Measurements from ENCODE around the gene NOTCH4.
"Not testable (repeated sequence)": the region's sequence is repeated elsewhere in the genome, so short reads cannot be mapped to it uniquely, and the experiment has no call there.

The NOTCH4 gene

DNA sequence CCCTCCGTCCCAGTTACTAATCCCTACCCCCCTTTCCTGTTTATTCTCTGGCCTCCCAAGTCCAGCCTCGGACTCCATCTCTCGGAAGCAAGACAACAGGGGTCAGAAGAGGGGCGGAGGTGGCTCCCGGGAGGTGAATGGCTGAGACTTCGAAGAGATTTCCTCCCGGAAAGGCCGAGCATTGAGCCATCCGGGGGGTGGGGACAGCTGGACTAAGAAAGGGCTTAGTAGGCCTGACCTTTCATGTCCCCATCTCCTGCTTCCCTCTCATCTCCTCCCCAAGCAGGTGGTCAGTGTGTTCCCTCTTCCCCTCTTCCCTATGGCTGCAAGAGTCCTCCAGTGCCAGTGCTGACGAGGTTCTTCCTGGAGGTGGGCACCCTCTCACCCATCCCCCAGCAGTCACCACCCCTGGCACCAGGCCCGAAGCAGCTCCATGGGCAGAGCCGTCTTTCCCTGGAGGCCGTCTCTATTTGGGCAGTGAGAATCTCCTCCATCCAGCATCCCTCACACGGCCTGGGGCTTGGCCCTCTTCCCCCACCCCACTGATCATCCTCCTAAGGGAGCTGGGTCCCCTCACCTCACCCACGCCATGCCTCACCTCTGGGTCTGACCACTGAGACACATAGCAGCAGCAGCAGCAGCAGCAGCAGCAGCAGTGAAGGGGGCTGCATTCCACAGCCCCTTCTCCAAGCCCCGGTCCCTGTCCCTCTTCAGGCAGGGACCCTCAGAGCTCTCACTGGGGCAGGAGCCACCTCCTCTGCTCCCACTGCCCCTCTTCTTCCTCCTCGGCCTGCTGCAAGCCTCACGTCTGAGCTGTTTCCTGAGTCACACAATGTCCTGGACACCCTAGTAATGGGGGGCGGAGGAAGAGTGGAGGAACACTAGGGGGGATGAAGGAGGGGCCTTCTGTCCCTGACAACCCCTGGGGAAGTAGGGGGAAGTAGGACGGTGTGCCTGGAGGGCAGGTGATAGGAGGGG lies at the start of gene NOTCH4:
TSS of gene NOTCH4 (minus strand) at position 810 of the 978 bp plus-strand sequence. CDS start at position 671, 139 bp downstream.
- Histone ChIP-seq H3K4me1 (peaks cover 9% of the 10 kb centered on the region; the same call in 1 of the 2 replicates), H3K27ac (no peak within 1 kb of the TSS), H3K27me3 (no peaks in the 10 kb centered on the region), H3K9ac (no peak within 1 kb of the TSS), H3K9me3 (no peaks in the 10 kb centered on the region), H3K36me3 (no peaks in the 10 kb centered on the region), H3K4me3 (no peak within 1 kb of the TSS), H4K20me1 (no peaks in the 10 kb centered on the region), H3K4me2 (no peak within 1 kb of the TSS)
- TF ChIP-seq Cebpa-rat (IDR thresholded peaks at IDR 0.05) = no peak

DNA sequence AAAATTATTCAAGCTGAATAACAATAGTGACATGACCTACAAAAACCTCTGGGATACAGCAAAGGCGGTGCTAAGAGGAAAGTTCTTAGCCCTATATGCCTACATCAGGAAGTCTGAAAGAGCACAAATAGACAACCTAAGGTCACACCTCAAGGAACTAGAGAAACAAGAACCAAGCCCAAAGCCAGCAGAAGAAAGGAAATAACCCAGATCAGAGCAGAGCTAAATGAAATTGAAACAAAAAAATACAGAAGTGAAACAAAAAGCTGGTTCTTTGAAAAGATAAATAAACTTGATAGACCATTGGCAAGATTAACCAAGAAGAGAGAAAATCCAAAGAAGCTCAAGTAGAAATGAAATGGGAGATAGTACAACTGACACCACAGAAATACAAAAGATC lies 47.6 kb upstream of the NOTCH4 start:
- peak overlapping the region; percentile 47 for H3K4me2 ChIP-seq

DNA sequence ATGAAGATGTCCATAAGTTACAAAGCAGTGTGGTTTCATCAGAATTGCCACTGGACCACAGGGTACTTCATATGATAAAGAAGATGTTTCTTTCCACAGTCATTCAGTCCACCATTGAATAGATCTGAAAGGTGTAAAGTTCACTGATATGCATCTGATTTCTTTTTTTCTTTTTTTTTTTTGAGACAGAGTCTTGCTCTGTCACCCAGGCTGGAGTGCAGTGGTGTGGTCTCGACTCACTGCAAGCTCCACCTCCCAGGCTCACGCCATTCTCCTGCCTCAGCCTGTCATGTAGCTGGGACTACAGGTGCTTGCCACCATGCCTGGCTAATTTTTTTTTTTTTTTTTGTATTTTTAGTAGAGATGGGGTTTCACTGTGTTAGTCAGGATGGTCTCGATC lies 44.6 kb upstream of the NOTCH4 start:
- not testable (repeated sequence) for H3K36me3 ChIP-seq, H3K4me2 ChIP-seq, H3K27me3 ChIP-seq, H3K9me3 ChIP-seq, H3K9ac ChIP-seq, H4K20me1 ChIP-seq, H3K4me3 ChIP-seq, H3K27ac ChIP-seq
- H3K4me1 ChIP-seq = peaks cover 15% of the 10 kb centered on the region

More for the DNA sequence above, 47.6 kb upstream of the NOTCH4 start:
- no peak overlapping the region for H3K27ac ChIP-seq
- H3K36me3 ChIP-seq = no peaks in the 10 kb centered on the region
- no peak for TF ChIP-seq Cebpa-rat (IDR thresholded peaks at IDR 0.05)
- H3K9ac ChIP-seq = no peak overlapping the region
- H4K20me1 ChIP-seq = no peaks in the 10 kb centered on the region
- H3K4me3 ChIP-seq = no peak overlapping the region
- H3K9me3 ChIP-seq = no peaks in the 10 kb centered on the region
- no peaks in the 10 kb centered on the region for H3K27me3 ChIP-seq
- peaks cover 15% of the 10 kb centered on the region for H3K4me1 ChIP-seq

DNA sequence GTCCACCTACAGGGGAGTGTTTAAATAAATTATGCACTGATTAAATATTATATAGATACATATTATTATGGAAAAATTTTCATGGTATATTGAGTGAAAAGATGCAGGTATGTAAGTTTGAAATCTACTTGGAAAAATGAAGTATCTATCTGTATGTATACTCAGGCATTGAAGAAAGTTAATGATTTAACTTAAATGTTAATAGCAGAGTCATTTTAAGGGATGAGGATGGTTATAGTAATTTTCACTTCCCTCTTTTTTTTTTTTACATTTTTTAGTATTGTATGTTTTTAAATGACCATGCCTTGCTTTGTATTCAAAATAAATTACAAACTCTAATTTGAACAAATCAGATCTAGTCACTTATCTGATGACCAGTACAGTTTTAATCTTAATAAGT lies 43.2 kb upstream of the NOTCH4 start:
- Histone ChIP-seq H3K4me3 (no peak overlapping the region), H3K27me3 (no peaks in the 10 kb centered on the region), H3K9me3 (no peaks in the 10 kb centered on the region), H3K4me2 (no peak overlapping the region), H3K9ac (no peak overlapping the region), H3K27ac (no peak overlapping the region), H3K36me3 (no peaks in the 10 kb centered on the region), H3K4me1 (peaks cover 15% of the 10 kb centered on the region), H4K20me1 (no peaks in the 10 kb centered on the region)
- TF ChIP-seq Cebpa-rat (IDR thresholded peaks at IDR 0.05) = no peak

DNA sequence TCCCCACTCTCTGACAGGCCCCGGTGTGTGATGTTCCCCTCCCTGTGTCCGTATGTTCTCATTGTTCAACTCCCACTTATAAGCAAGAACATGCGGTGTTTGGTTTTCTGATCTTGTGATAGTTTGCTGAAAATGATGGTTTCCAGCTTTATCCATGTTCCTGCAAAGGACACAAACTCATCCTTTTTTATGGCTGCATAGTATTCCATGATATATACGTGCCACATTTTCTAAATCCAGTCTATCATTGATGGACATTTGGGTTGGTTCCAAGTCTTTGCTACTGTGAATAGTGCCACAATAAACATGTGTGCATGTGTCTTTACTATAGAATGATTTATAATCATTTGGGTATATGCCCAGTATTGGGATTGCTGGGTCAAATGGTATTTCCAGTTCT lies 33.4 kb upstream of the NOTCH4 start:
- peaks cover 14% of the 10 kb centered on the region for H3K9me3 ChIP-seq
- H3K4me1 ChIP-seq, H3K4me2 ChIP-seq, H3K4me3 ChIP-seq, H4K20me1 ChIP-seq, H3K9ac ChIP-seq, H3K27me3 ChIP-seq, H3K36me3 ChIP-seq, H3K27ac ChIP-seq: not testable (repeated sequence)

DNA sequence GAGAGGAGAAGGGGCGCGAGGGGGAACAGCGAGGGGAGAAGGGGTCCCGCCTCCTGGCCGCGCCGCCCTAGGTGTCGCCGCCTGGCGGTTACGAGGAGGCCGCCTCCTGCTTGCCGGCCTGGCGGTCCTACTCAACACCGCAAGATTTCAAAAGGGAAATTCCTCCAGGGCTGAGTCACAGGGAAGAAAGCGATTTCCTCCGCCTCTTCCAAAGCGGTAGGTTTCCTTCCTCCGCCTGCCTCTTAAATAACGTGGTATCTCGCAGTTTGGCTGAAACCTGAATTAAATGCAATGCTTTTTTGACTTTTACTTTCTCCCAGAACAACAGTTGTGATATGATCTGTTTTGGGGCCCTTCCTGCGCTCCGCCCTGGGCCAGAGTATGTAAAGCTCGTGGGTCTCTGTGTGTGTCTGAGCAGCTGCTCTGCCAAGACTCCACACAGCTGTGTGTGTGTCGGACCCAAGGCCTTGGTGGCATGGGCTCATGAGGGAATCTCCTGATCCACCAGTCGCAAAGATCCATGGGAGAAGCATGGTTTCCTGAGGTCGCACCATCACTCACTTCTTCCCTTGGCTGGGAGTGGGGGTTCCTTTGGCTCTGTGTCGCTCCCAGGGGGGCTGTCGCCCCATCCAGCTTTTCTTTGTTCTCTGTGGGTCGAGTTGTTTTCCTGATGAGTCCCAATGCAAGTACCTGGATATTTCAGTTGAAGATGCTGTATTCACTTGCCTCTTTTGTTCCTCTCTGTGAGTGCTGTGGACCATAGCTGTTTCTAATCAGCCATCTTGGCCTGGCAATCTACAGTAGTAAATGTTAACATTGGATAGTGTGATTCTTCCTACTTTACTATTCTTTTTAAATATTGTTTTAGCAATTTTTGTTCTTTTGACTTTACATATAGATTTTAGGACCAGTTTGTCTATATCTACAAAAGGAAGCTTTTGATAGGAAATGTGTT lies 31.6 kb upstream of the NOTCH4 start:
- Histone ChIP-seq H4K20me1 (no peaks in the 10 kb centered on the region), H3K9me3 (peaks cover 14% of the 10 kb centered on the region), H3K4me1 (no peaks in the 10 kb centered on the region), H3K4me3 (no peak overlapping the region), H3K27ac (no peak overlapping the region), H3K27me3 (0 out of 2 replicates have a peak, but pooled peaks cover 7% of the 10 kb centered on the region), H3K36me3 (no peaks in the 10 kb centered on the region), H3K4me2 (no peak overlapping the region), H3K9ac (no peak overlapping the region)
- no peak for TF ChIP-seq Cebpa-rat (IDR thresholded peaks at IDR 0.05)

DNA sequence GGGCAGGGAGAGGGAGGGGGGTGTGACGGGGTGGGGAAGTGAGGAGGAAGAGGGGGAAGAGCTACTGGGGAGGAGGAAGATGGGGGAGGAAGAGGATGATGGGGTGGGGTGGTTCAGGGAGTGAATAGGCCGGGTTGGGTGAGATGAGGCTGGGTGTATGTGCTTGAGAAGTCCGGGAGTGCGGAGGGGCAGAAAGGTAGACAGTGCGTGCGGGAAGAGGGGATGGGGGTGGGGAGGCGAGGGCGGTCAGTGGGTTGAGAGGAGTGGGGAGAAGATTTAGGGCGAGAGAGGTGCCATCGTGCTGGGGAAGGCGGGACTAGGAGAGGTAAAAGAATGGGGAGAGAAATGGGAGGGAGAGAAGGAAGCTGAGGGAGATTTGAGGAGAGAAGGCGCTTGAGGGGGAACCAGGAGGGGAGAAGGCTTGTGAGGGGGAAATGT lies 30.9 kb upstream of the NOTCH4 start:
- no peak overlapping the region for H3K4me2 ChIP-seq
- H3K27ac ChIP-seq = no peak overlapping the region
- H3K27me3 ChIP-seq = 0 out of 2 replicates have a peak, but pooled peaks cover 7% of the 10 kb centered on the region
- H3K4me3 ChIP-seq = no peak overlapping the region
- no peaks in the 10 kb centered on the region for H3K4me1 ChIP-seq
- no peaks in the 10 kb centered on the region for H3K36me3 ChIP-seq
- H4K20me1 ChIP-seq = no peaks in the 10 kb centered on the region
- no peak for TF ChIP-seq Cebpa-rat (IDR thresholded peaks at IDR 0.05)
- no peak overlapping the region for H3K9ac ChIP-seq
- H3K9me3 ChIP-seq = peaks cover 17% of the 10 kb centered on the region

DNA sequence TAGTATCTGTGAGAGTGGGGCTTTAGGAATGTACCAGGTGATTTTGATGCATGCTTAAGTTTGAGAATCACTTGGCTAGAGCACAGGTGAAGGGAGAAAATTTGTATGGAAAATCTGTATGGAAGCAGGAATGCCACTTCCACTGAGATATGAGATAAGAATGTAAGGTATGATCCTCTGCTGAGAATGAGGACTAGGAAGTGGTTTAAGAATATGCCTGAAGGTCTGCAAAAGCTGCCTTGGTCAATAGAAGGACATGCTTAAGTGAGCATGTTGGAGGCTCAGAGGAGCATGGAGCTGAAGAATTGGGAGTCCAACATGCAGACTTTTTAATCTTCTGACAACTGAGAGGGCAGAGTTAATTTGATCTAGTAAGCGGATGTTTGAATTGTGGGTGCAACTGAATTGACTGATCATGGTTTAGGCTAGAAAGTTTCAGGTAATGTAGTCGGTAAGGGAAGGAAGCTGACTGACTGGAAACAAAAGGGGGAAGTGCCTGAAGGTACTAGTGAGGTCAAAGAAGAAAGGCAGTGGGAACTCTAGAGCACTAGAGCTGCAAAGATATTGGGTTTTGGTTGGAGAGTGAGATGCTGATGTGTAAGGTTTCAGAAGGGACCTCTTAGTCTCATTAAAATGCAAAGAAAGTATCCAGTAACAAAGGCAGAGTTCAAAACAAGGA lies 28.6 kb upstream of the NOTCH4 start:
- H3K36me3 ChIP-seq = no peaks in the 10 kb centered on the region
- no peak overlapping the region for H3K27ac ChIP-seq
- H4K20me1 ChIP-seq = no peaks in the 10 kb centered on the region
- no peak overlapping the region for H3K4me3 ChIP-seq
- 0 out of 2 replicates have a peak, but pooled peaks cover 7% of the 10 kb centered on the region for H3K27me3 ChIP-seq
- H3K9me3 ChIP-seq = peaks cover 33% of the 10 kb centered on the region
- H3K9ac ChIP-seq = no peak overlapping the region
- TF ChIP-seq Cebpa-rat (IDR thresholded peaks at IDR 0.05) = no peak
- H3K4me1 ChIP-seq = no peaks in the 10 kb centered on the region
- no peak overlapping the region for H3K4me2 ChIP-seq

DNA sequence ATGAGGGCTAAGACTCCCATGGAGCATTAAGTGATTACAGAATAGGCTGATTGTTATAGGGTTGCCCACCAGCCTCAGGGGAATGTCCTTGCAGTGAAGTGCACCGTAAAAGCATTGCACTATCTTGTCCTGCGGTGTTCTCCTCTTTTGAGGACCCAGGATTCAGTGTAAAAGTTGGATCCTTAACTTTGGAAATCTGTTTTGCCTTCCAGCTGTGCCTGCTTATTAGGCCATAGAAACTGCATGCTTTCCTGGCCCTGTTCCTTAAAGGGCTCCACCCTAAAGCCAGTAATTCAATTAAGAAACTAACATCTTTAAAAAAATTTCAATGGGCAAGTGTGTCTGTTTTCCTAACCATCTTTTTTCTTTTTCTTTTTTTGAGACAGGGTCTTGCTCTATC lies 25.4 kb upstream of the NOTCH4 start:
- Histone ChIP-seq H3K9me3 (peaks cover 23% of the 10 kb centered on the region), H3K9ac (no peak overlapping the region), H3K27me3 (no peaks in the 10 kb centered on the region), H4K20me1 (no peaks in the 10 kb centered on the region), H3K4me2 (no peak overlapping the region), H3K4me1 (no peaks in the 10 kb centered on the region), H3K4me3 (no peak overlapping the region), H3K27ac (no peak overlapping the region), H3K36me3 (no peaks in the 10 kb centered on the region)
- TF ChIP-seq Cebpa-rat (IDR thresholded peaks at IDR 0.05) = no peak
